Inferior parietal cortex (tissue), 1 donor: ENCODE measurements around the gene KCNAB2.

ENCODE experiments used
- DNase-seq: peaks from one replicate; pipeline ENCODE4 v3.0.0-alpha.2; 2016; ENCODE audit errors: extremely low spot score

The KCNAB2 gene

GRCh38 chr1:6030547-6031261 is 15.0 kb upstream of the KCNAB2 start:
- no peak for DNase-seq

- DNase-seq, result no peak
These were observed 12.6 kb upstream of the KCNAB2 start for GRCh38 chr1:6033124-6033523.

- DNase-seq, result peak; percentile 64
These were observed 11.5 kb upstream of the KCNAB2 start for GRCh38 chr1:6033986-6034749.

- no peak for DNase-seq
These were observed 11.0 kb upstream of the KCNAB2 start for GRCh38 chr1:6034750-6035096.

GRCh38 chr1:6035303-6035702 is 10.4 kb upstream of the KCNAB2 start:
- DNase-seq, result no peak

- DNase-seq, result no peak
These were observed 10.0 kb upstream of the KCNAB2 start for GRCh38 chr1:6035719-6036118.

GRCh38 chr1:6037338-6037762 is 8.3 kb upstream of the KCNAB2 start:
- DNase-seq, result no peak

GRCh38 chr1:6038603-6039002 is 7.1 kb upstream of the KCNAB2 start:
- no peak for DNase-seq

GRCh38 chr1:6039031-6039430 is 6.7 kb upstream of the KCNAB2 start:
- DNase-seq, result no peak

- no peak for DNase-seq
These were observed 5.2 kb upstream of the KCNAB2 start for GRCh38 chr1:6040444-6040843.

GRCh38 chr1:6040861-6041415 is 4.8 kb upstream of the KCNAB2 start:
- DNase-seq, result no peak

- DNase-seq, result no peak
These were observed 4.1 kb upstream of the KCNAB2 start for GRCh38 chr1:6041432-6042062.

GRCh38 chr1:6043561-6043960 is 2.1 kb upstream of the KCNAB2 start:
- no peak for DNase-seq

- DNase-seq, result no peak
These were observed 1.1 kb upstream of the KCNAB2 start for GRCh38 chr1:6044481-6045109.

GRCh38 chr1:6045110-6045502 is 582 bp upstream of the KCNAB2 start:
- DNase-seq, result no peak

- DNase-seq, result no peak
These were observed 591 bp downstream of the KCNAB2 start for GRCh38 chr1:6046279-6046678.

- DNase-seq, result no peak
These were observed 2.6 kb downstream of the KCNAB2 start for GRCh38 chr1:6048179-6048867.

GRCh38 chr1:6049419-6049818 is 3.7 kb downstream of the KCNAB2 start:
- DNase-seq, result no peak

GRCh38 chr1:6051423-6051822 is 5.7 kb downstream of the KCNAB2 start:
- no peak for DNase-seq

GRCh38 chr1:6052543-6053205 is 7.0 kb downstream of the KCNAB2 start:
- DNase-seq, result peak; percentile 60

GRCh38 chr1:6053206-6053546 is 7.5 kb downstream of the KCNAB2 start:
- DNase-seq, result no peak
